Hepatocyte (in vitro differentiated cells): ENCODE measurements around the gene PTPRN2. TPM values are rescaled to one million over a fixed set of nuclear protein-coding genes. Genes with fewer than 3 reads are reported as not detected.
"Not testable (repeated sequence)": the region's sequence is repeated elsewhere in the genome, so short reads cannot be mapped to it uniquely, and the experiment has no call there.

Experiments
- DNase-seq: peaks from one replicate; pipeline ENCODE4 v3.0.0-alpha.2; 2016; ENCODE audit warnings: low spot score
- H2AFZ ChIP-seq: fragments of 200-600 bp; sonication (generic); 2 replicates; pipeline ENCODE4 v1.6.0; 2016; ENCODE audit warnings: antibody characterized with exemption, mild to moderate bottlenecking
- H3K27ac ChIP-seq: fragments of 200-600 bp; sonication (generic); 2 replicates; pipeline ENCODE4 v1.5.1; 2016; ENCODE audit warnings: mild to moderate bottlenecking
- H3K27me3 ChIP-seq: fragments of 200-600 bp; sonication (generic); 2 replicates; pipeline ENCODE4 v1.6.1; 2016
- H3K36me3 ChIP-seq: fragments of 200-600 bp; sonication (generic); replicated peaks from 2 replicates; pipeline ENCODE4 v1.5.1; 2016; ENCODE audit warnings: low read depth; ENCODE audit not compliant: insufficient read depth
- H3K4me1 ChIP-seq: fragments of 200-600 bp; sonication (generic); 2 replicates; pipeline ENCODE4 v1.5.1; 2016; ENCODE audit warnings: mild to moderate bottlenecking, moderate library complexity; ENCODE audit not compliant: insufficient read depth
- H3K4me2 ChIP-seq: fragments of 200-600 bp; sonication (generic); 2 replicates; pipeline ENCODE4 v1.6.0; 2016
- H3K4me3 ChIP-seq: fragments of 200-600 bp; sonication (generic); 2 replicates; pipeline ENCODE4 v1.5.1; 2016; ENCODE audit warnings: mild to moderate bottlenecking
- H3K79me2 ChIP-seq: fragments of 200-600 bp; sonication (generic); 2 replicates; pipeline ENCODE4 v1.6.0; 2017; ENCODE audit warnings: mild to moderate bottlenecking
- H3K9me2 ChIP-seq: fragments of 200-600 bp; sonication (generic); replicated peaks from 2 replicates; pipeline ENCODE4 v1.6.0; 2017; ENCODE audit warnings: mild to moderate bottlenecking; ENCODE audit not compliant: insufficient read depth
- H3K9me3 ChIP-seq: fragments of 200-600 bp; sonication (generic); 2 replicates; pipeline ENCODE4 v1.5.1; 2016; ENCODE audit warnings: low read depth, mild to moderate bottlenecking
- H4K20me1 ChIP-seq: fragments of 200-600 bp; sonication (generic); 2 replicates; pipeline ENCODE4 v1.6.0; 2016; ENCODE audit warnings: mild to moderate bottlenecking; ENCODE audit not compliant: insufficient read depth, poor library complexity, severe bottlenecking
- EZH2 ChIP-seq: fragments of 200-600 bp; sonication (generic); IDR thresholded peaks from 2 replicates; pipeline ENCODE4 v1.6.1; 2016; ENCODE audit warnings: antibody characterized with exemption, mild to moderate bottlenecking, borderline replicate concordance
- EZH2phosphoT487 ChIP-seq: fragments of 200-600 bp; sonication (generic); IDR thresholded peaks from one replicate; pipeline ENCODE4 v1.6.1; 2018; ENCODE audit warnings: antibody characterized with exemption, mild to moderate bottlenecking, low read depth, moderate library complexity; ENCODE audit not compliant: unreplicated experiment, severe bottlenecking
- WGBS: methylation state at CpG from one replicate; pipeline ENCODE4 v1.1.6; 2016; ENCODE audit warnings: low lambda C conversion rate; ENCODE audit errors: missing lambda C conversion rate; 5-methylcytosine and 5-hydroxymethylcytosine counted together
- polyA plus RNA-seq: library from polyadenylated mRNA; unstranded; fragments of >200 nt; fragmentation: Nextera tagmentation; extraction: Ambion mirVana; gene quantifications from 2 replicates; pipeline ENCODE4 v1.2.1, GENCODE V29; 2016
- total RNA-seq: library from RNA; depleted of rRNA; stranded (reverse); fragments of >200 nt; gene quantifications from 2 replicates; pipeline ENCODE4 v1.2.3, GENCODE V29; 2014
- TF ChIP-seq, protein P1 (sequence below): fragments of 200-600 bp; sonication (generic); IDR thresholded peaks from 2 replicates; pipeline ENCODE4 v1.5.1; 2016; ENCODE audit warnings: antibody characterized with exemption, mild to moderate bottlenecking; ENCODE audit not compliant: poor library complexity

Gene PTPRN2
- total and polyA plus RNA-seq, 2 experiments from 2014 or later: 2.1 to 3.3 TPM

DNA sequence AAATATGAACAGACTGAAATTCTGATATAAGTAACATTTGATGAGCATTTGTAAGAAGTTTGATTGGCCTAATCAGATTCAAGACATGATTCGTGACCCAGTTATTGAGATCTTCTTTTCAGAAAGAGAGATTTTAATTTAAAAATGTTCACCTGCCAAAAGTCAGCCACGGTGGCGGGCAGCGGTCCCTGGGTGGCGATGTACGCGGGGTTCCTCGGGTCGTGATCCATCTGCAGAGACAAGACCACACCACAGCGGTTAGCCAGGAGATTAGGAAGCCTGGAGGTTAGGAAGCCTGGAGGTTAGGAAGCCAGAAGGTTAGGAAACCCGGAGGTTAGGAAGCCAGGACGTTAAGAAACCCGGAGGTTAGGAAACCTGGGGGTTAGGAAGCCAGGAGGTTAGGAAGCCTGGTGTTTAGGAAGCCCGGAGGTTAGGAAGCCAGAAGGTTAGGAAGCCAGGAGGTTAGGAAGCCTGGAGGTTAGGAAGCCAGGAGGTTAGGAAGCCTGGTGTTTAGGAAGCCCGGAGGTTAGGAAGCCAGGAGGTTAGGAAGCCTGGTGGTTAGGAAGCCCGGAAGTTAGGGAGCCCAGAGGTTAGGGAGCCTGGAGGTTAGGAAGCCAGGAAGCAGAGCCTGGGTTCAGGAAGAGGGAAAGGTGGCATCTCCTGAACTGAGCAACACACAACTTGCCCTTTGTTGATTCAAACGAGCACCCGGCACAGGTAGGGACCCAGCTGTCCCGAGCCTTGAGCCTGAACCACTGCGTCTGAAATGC lies 992.4 kb downstream of the PTPRN2 start:
- no peak overlapping the region for H3K4me2 ChIP-seq
- 82% methylated on average over 20 of the region's 20 CpGs for WGBS

DNA sequence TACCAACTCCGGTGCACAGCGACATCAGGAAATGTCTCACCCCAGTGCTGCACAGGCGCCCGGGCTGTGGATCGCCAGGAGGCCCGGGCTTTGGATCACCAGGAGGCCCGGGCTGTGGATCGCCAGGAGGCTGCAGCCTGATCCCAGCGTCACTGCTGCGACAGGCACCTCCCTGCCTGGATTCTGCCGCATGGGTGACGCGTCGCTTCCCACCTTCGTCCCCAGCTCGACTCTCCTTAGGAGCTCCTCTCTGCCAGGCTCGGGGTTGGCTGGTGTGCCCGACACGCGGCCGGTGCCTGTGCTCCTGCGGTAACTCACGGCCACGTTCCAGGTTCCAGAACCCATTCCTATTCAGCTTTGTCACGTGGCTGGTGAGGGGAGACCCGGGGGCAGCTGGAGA lies 993.3 kb downstream of the PTPRN2 start:
- Histone ChIP-seq H3K4me3 (no peak overlapping the region), H3K27ac (no peak overlapping the region), H3K27me3 (peaks cover 18% of the 10 kb centered on the region), H3K4me1 (no peaks in the 10 kb centered on the region), H3K79me2 (no peaks in the 10 kb centered on the region), H4K20me1 (no peaks in the 10 kb centered on the region), H3K36me3 (no peaks in the 10 kb centered on the region), H3K4me2 (no peak overlapping the region), H3K9me3 (no peaks in the 10 kb centered on the region), H3K9me2 (no peaks in the 10 kb centered on the region), H2AFZ (no peak overlapping the region)
- TF ChIP-seq, protein P1, sequence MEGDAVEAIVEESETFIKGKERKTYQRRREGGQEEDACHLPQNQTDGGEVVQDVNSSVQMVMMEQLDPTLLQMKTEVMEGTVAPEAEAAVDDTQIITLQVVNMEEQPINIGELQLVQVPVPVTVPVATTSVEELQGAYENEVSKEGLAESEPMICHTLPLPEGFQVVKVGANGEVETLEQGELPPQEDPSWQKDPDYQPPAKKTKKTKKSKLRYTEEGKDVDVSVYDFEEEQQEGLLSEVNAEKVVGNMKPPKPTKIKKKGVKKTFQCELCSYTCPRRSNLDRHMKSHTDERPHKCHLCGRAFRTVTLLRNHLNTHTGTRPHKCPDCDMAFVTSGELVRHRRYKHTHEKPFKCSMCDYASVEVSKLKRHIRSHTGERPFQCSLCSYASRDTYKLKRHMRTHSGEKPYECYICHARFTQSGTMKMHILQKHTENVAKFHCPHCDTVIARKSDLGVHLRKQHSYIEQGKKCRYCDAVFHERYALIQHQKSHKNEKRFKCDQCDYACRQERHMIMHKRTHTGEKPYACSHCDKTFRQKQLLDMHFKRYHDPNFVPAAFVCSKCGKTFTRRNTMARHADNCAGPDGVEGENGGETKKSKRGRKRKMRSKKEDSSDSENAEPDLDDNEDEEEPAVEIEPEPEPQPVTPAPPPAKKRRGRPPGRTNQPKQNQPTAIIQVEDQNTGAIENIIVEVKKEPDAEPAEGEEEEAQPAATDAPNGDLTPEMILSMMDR: no peak
- TF ChIP-seq EZH2: no peak
- no peak for TF ChIP-seq EZH2phosphoT487
- WGBS: 90% methylated on average over 25 of the region's 26 CpGs
- no peak for DNase-seq

More for the DNA sequence above, 992.4 kb downstream of the PTPRN2 start:
- TF ChIP-seq, protein P1: no peak
- TF ChIP-seq EZH2phosphoT487: no peak
- H3K9me2 ChIP-seq: no peaks in the 10 kb centered on the region
- no peak overlapping the region for H3K4me3 ChIP-seq
- H3K36me3 ChIP-seq: no peaks in the 10 kb centered on the region
- no peak overlapping the region for H2AFZ ChIP-seq
- H3K9me3 ChIP-seq: no peaks in the 10 kb centered on the region
- H3K27me3 ChIP-seq: peaks cover 11% of the 10 kb centered on the region
- no peaks in the 10 kb centered on the region for H4K20me1 ChIP-seq
- no peaks in the 10 kb centered on the region for H3K4me1 ChIP-seq
- no peaks in the 10 kb centered on the region for H3K79me2 ChIP-seq
- H3K27ac ChIP-seq: no peak overlapping the region
- DNase-seq: no peak

DNA sequence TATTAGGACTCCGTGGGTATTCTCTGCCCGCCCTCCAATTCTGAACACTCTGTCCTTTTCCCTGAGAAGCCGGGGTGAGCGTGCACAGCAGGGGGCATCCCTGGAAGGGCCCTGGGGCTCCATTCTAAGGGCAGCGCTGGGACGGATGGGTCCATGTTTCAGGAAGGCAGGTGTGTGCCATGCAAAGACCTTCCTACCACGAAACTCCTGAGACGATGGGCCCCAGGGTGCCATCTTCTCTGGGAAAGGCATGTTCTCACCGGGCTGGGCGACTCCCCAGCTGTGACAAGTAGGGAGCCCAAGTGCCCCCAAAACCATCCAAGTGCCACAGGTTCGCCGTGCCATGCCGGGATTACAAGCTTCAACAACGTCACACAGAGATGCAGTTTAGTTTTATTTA lies 994.1 kb downstream of the PTPRN2 start:
- no peak for TF ChIP-seq EZH2phosphoT487
- TF ChIP-seq, protein P1: no peak
- 89% methylated on average over 14 of the region's 14 CpGs for WGBS

DNA sequence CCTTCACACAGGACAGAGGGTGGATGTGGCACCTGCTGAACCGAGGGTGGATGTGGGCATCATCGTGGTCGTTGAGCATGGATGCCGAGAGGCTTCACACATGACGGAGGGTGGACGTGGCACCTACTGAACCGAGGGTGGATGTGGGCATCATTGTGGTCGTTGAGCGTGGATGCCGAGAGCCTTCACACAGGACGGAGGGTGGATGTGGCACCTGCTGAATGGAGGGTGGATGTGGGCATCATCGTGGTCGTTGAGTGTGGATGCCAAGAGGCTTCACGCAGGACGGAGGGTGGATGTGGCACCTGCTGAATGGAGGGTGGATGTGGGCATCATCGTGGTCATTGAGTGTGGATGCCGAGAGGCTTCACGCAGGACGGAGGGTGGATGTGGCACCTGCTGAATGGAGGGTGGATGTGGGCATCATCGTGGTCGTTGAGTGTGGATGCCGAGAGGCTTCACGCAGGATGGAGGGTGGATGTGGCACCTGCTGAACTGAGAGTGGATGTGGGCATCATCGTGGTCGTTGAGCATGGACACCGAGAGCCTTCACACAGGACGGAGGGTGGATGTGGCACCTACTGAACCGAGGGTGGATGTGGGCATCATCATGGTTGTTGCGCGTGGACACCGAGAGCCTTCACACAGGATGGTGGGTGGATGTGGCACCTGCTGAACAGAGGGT lies 994.8 kb downstream of the PTPRN2 start:
- not testable (repeated sequence) for H2AFZ ChIP-seq, H3K4me1 ChIP-seq, H3K36me3 ChIP-seq, H3K79me2 ChIP-seq, H3K9me2 ChIP-seq, H3K4me3 ChIP-seq, H3K27ac ChIP-seq, DNase-seq, H3K9me3 ChIP-seq, H3K4me2 ChIP-seq, H4K20me1 ChIP-seq
- peaks cover 22% of the 10 kb centered on the region for H3K27me3 ChIP-seq
- 95% methylated on average over 30 of the region's 31 CpGs for WGBS

More for the DNA sequence above, 994.1 kb downstream of the PTPRN2 start:
- H4K20me1 ChIP-seq: no peaks in the 10 kb centered on the region
- no peaks in the 10 kb centered on the region for H3K79me2 ChIP-seq
- H2AFZ ChIP-seq: no peak overlapping the region
- no peak overlapping the region for H3K4me3 ChIP-seq
- no peak overlapping the region for H3K27ac ChIP-seq
- no peaks in the 10 kb centered on the region for H3K4me1 ChIP-seq
- H3K9me3 ChIP-seq: no peaks in the 10 kb centered on the region
- no peak for DNase-seq
- H3K27me3 ChIP-seq: peaks cover 22% of the 10 kb centered on the region
- no peak overlapping the region for H3K4me2 ChIP-seq
- H3K9me2 ChIP-seq: no peaks in the 10 kb centered on the region
- H3K36me3 ChIP-seq: no peaks in the 10 kb centered on the region
